Naive thymus-derived CD8-positive, alpha-beta T cell (primary cell): ENCODE data around the gene RBMS3. TPM values are rescaled to one million over a fixed set of nuclear protein-coding genes. Genes with fewer than 3 reads are reported as not detected.

Experiments
- ATAC-seq, 2 donors: fragments of 150-1000 bp; cut with Tn5 transposase in 1 of 2; sonication (Bioruptor Pico), chemical (Tn5 transposase) in 1 of 2; 1 replicate in 1 of 2; 2 replicates in 1 of 2; pipeline ENCODE4 v1.10.0; 2021; ENCODE audit warnings: mild to moderate bottlenecking in 2 of 2, moderate library complexity in 2 of 2
- POLR2A ChIA-PET: fragments of 350-600 bp; sonication (Branson Sonifier 250); formaldehyde crosslinking; loops from one replicate; lab custom pipeline; 2021; ENCODE audit warnings: antibody characterized with exemption; lab: Charles Lee
- DNase-seq, 10 donors: peaks; one replicate each; pipeline versions ENCODE4 v3.0.0 to v3.0.0-alpha.2; 2020 to 2022
- H3K27ac Mint-ChIP-seq, 10 donors: one replicate each; pipeline ENCODE4 v1.8.0; 2020 to 2022; ENCODE audit warnings: mild to moderate bottlenecking in 10 of 10, mixed read lengths in 10 of 10, moderate library complexity in 4 of 10, inconsistent platforms in 1 of 10
- H3K27me3 Mint-ChIP-seq, 5 donors: one replicate each; pipeline ENCODE4 v1.8.0; 2021 to 2022; ENCODE audit warnings: mixed read lengths in 5 of 5
- H3K36me3 Mint-ChIP-seq, 3 donors: one replicate each; pipeline ENCODE4 v1.8.0; 2020 to 2022; ENCODE audit warnings: mixed read lengths in 3 of 3, mild to moderate bottlenecking in 2 of 3, inconsistent platforms in 1 of 3
- H3K4me1 Mint-ChIP-seq, 4 donors: one replicate each; pipeline ENCODE4 v1.8.0; 2021 to 2022; ENCODE audit warnings: mixed read lengths in 4 of 4
- H3K4me3 Mint-ChIP-seq, 10 donors: one replicate each; pipeline ENCODE4 v1.8.0; 2020 to 2022; ENCODE audit warnings: mild to moderate bottlenecking in 10 of 10, mixed read lengths in 10 of 10, moderate library complexity in 6 of 10, inconsistent platforms in 1 of 10
- H3K9me3 Mint-ChIP-seq, 9 donors: one replicate each; pipeline ENCODE4 v1.8.0; 2020 to 2022; ENCODE audit warnings: mixed read lengths in 9 of 9, mild to moderate bottlenecking in 3 of 9, inconsistent platforms in 1 of 9, moderate library complexity in 1 of 9
- polyA plus RNA-seq, 3 donors: library from polyadenylated mRNA; unstranded; fragments of 300-500 nt; fragmentation: Illumina TruSeq; gene quantifications; one replicate each; pipeline ENCODE4 v1.2.3, GENCODE V29; 2021
- total RNA-seq, 8 experiments: library from RNA in 2 of 8; stranded (reverse) in 2 of 8; gene quantifications; one replicate each; pipeline ENCODE4 v1.2.3 and lab custom pipeline; 2021 to 2026

RBMS3 gene
- total and polyA plus RNA-seq, 5 experiments from 2014 or later: not detected

GRCh38 chr3:29481969-29482767, 201.3 kb downstream of the RBMS3 start:
- Mint-ChIP-seq H3K36me3 (no peaks in the 10 kb centered on the region), H3K27ac (no peak overlapping the region), H3K4me1 (no peaks in the 10 kb centered on the region), H3K4me3 (no peak overlapping the region), H3K9me3 (no peaks in the 10 kb centered on the region), H3K27me3 (peaks cover 0 to 4% (median 0%) of the 10 kb centered on the region in 5 donors)
- ATAC-seq: no peak
- POLR2A ChIA-PET: no interaction called here
- no peak for DNase-seq

GRCh38 chr3:29484633-29485032, 203.8 kb downstream of the RBMS3 start:
- ATAC-seq: no peak
- peaks cover 0 to 4% (median 0%) of the 10 kb centered on the region in 5 donors for H3K27me3 Mint-ChIP-seq
- no peak overlapping the region for H3K4me3 Mint-ChIP-seq
- H3K4me1 Mint-ChIP-seq: no peaks in the 10 kb centered on the region
- POLR2A ChIA-PET: no interaction called here
- peaks cover 0 to 2% (median 0%) of the 10 kb centered on the region in 9 donors for H3K9me3 Mint-ChIP-seq
- H3K27ac Mint-ChIP-seq: no peak overlapping the region
- H3K36me3 Mint-ChIP-seq: no peaks in the 10 kb centered on the region
- DNase-seq: no peak

- H3K36me3 Mint-ChIP-seq: no peaks in the 10 kb centered on the region
- ATAC-seq (no peak), DNase-seq (no peak)
- H3K4me1 Mint-ChIP-seq: no peaks in the 10 kb centered on the region
- H3K4me3 Mint-ChIP-seq: no peak overlapping the region
- POLR2A ChIA-PET: no interaction called here
- H3K9me3 Mint-ChIP-seq: peaks cover 0 to 10% (median 0%) of the 10 kb centered on the region in 9 donors
- H3K27me3 Mint-ChIP-seq: peaks cover 0 to 2% (median 0%) of the 10 kb centered on the region in 5 donors
- H3K27ac Mint-ChIP-seq: no peak overlapping the region
Observed at GRCh38 chr3:29486096-29486495, 205.2 kb downstream of the RBMS3 start.

GRCh38 chr3:29486917-29487316, 206.0 kb downstream of the RBMS3 start:
- ATAC-seq (no peak), DNase-seq (no peak)
- Mint-ChIP-seq H3K4me1 (no peaks in the 10 kb centered on the region), H3K36me3 (no peaks in the 10 kb centered on the region), H3K27ac (no peak overlapping the region), H3K27me3 (peaks cover 0 to 2% (median 0%) of the 10 kb centered on the region in 5 donors), H3K9me3 (peaks cover 0 to 16% (median 0%) of the 10 kb centered on the region in 9 donors), H3K4me3 (no peak overlapping the region)
- POLR2A ChIA-PET: no interaction called here

- Mint-ChIP-seq H3K9me3 (peaks cover 0 to 24% (median 0%) of the 10 kb centered on the region in 9 donors), H3K4me1 (no peaks in the 10 kb centered on the region), H3K27me3 (peaks cover 0 to 2% (median 0%) of the 10 kb centered on the region in 5 donors), H3K27ac (no peak overlapping the region), H3K36me3 (no peaks in the 10 kb centered on the region), H3K4me3 (no peak overlapping the region)
- ATAC-seq (no peak), DNase-seq (no peak)
- POLR2A ChIA-PET: no interaction called here
Observed at GRCh38 chr3:29488922-29489321, 208.1 kb downstream of the RBMS3 start.

- H3K9me3 Mint-ChIP-seq: peaks cover 0 to 24% (median 0%) of the 10 kb centered on the region in 9 donors
Observed at GRCh38 chr3:29493109-29493508, 212.2 kb downstream of the RBMS3 start.

GRCh38 chr3:29494305-29495036, 213.6 kb downstream of the RBMS3 start:
- Mint-ChIP-seq H3K27me3 (peaks cover 0 to 6% (median 0%) of the 10 kb centered on the region in 5 donors), H3K36me3 (no peaks in the 10 kb centered on the region), H3K27ac (no peak overlapping the region), H3K4me3 (no peak overlapping the region), H3K4me1 (no peaks in the 10 kb centered on the region), H3K9me3 (peaks cover 0 to 24% (median 0%) of the 10 kb centered on the region in 9 donors)
- ATAC-seq (no peak), DNase-seq (no peak)
- POLR2A ChIA-PET: no interaction called here

More at GRCh38 chr3:29493109-29493508, 212.2 kb downstream of the RBMS3 start:
- POLR2A ChIA-PET: no interaction called here
- H3K4me1 Mint-ChIP-seq: no peaks in the 10 kb centered on the region
- peaks cover 0 to 6% (median 0%) of the 10 kb centered on the region in 5 donors for H3K27me3 Mint-ChIP-seq
- no peak for ATAC-seq
- no peaks in the 10 kb centered on the region for H3K36me3 Mint-ChIP-seq
- no peak overlapping the region for H3K27ac Mint-ChIP-seq
- DNase-seq: no peak
- no peak overlapping the region for H3K4me3 Mint-ChIP-seq

- ATAC-seq (no peak), DNase-seq (no peak)
- H3K4me1 Mint-ChIP-seq: no peaks in the 10 kb centered on the region
- no peak overlapping the region for H3K27ac Mint-ChIP-seq
- H3K4me3 Mint-ChIP-seq: no peak overlapping the region
- POLR2A ChIA-PET: no interaction called here
- no peaks in the 10 kb centered on the region for H3K36me3 Mint-ChIP-seq
- peaks cover 0 to 7% (median 0%) of the 10 kb centered on the region in 9 donors for H3K9me3 Mint-ChIP-seq
- peaks cover 0 to 6% (median 0%) of the 10 kb centered on the region in 5 donors for H3K27me3 Mint-ChIP-seq
Observed at GRCh38 chr3:29497282-29497681, 216.4 kb downstream of the RBMS3 start.

- Mint-ChIP-seq H3K27me3 (no peaks in the 10 kb centered on the region), H3K9me3 (peaks cover 0 to 2% (median 0%) of the 10 kb centered on the region in 9 donors), H3K36me3 (no peaks in the 10 kb centered on the region), H3K4me1 (no peaks in the 10 kb centered on the region), H3K27ac (no peak overlapping the region), H3K4me3 (no peak overlapping the region)
- ATAC-seq (no peak), DNase-seq (no peak)
- POLR2A ChIA-PET: no interaction called here
Observed at GRCh38 chr3:29502771-29503170, 221.9 kb downstream of the RBMS3 start.

GRCh38 chr3:29503314-29503713, 222.4 kb downstream of the RBMS3 start:
- no peaks in the 10 kb centered on the region for H3K27me3 Mint-ChIP-seq
- DNase-seq (no peak), ATAC-seq (no peak)
- no peak overlapping the region for H3K27ac Mint-ChIP-seq
- no peaks in the 10 kb centered on the region for H3K36me3 Mint-ChIP-seq
- H3K4me1 Mint-ChIP-seq: no peaks in the 10 kb centered on the region
- peaks cover 0 to 2% (median 0%) of the 10 kb centered on the region in 9 donors for H3K9me3 Mint-ChIP-seq
- POLR2A ChIA-PET: no interaction called here
- no peak overlapping the region for H3K4me3 Mint-ChIP-seq

GRCh38 chr3:29503958-29504357, 223.1 kb downstream of the RBMS3 start:
- H3K4me1 Mint-ChIP-seq: no peaks in the 10 kb centered on the region
- no peak overlapping the region for H3K27ac Mint-ChIP-seq
- H3K4me3 Mint-ChIP-seq: no peak overlapping the region
- no peak for ATAC-seq
- H3K9me3 Mint-ChIP-seq: peaks cover 0 to 4% (median 0%) of the 10 kb centered on the region in 9 donors
- no peaks in the 10 kb centered on the region for H3K27me3 Mint-ChIP-seq
- POLR2A ChIA-PET: no interaction called here
- DNase-seq: no peak
- no peaks in the 10 kb centered on the region for H3K36me3 Mint-ChIP-seq

GRCh38 chr3:29506502-29506901, 225.6 kb downstream of the RBMS3 start:
- POLR2A ChIA-PET: no interaction called here
- no peak overlapping the region for H3K4me3 Mint-ChIP-seq
- no peak for ATAC-seq

GRCh38 chr3:29511701-29512100, 230.8 kb downstream of the RBMS3 start:
- H3K4me3 Mint-ChIP-seq: no peak overlapping the region
- H3K27me3 Mint-ChIP-seq: peaks cover 2 to 10% (median 9%) of the 10 kb centered on the region in 5 donors
- DNase-seq (no peak), ATAC-seq (no peak)
- peaks cover 0 to 9% (median 2%) of the 10 kb centered on the region in 9 donors for H3K9me3 Mint-ChIP-seq
- no peaks in the 10 kb centered on the region for H3K36me3 Mint-ChIP-seq
- no peak overlapping the region for H3K27ac Mint-ChIP-seq
- POLR2A ChIA-PET: no interaction called here
- peaks cover 0 to 10% (median 0%) of the 10 kb centered on the region in 4 donors for H3K4me1 Mint-ChIP-seq

More at GRCh38 chr3:29506502-29506901, 225.6 kb downstream of the RBMS3 start:
- DNase-seq: no peak
- no peak overlapping the region for H3K27ac Mint-ChIP-seq
- H3K27me3 Mint-ChIP-seq: peaks cover 0 to 9% (median 6%) of the 10 kb centered on the region in 5 donors
- peaks cover 0 to 9% (median 2%) of the 10 kb centered on the region in 9 donors for H3K9me3 Mint-ChIP-seq
- H3K4me1 Mint-ChIP-seq: no peaks in the 10 kb centered on the region
- no peaks in the 10 kb centered on the region for H3K36me3 Mint-ChIP-seq
